Astrocyte (in vitro differentiated cells and primary cell): Measurements from ENCODE around the gene PXMP4. TPM values are rescaled to one million over a fixed set of nuclear protein-coding genes. Genes with fewer than 3 reads are reported as not detected.

Experiments
- DNase-seq: peaks from one replicate; pipeline ENCODE4 v3.0.0-alpha.2; 2010; ENCODE audit warnings: low read depth
- FAIRE-seq: peaks from 2 replicates; lab custom pipeline; 2011; peaks lifted over from hg19 to GRCh38; lab: Jason Lieb, UNC
- H2AFZ ChIP-seq: 2 replicates; pipeline ENCODE4 v1.6.0; 2012; ENCODE audit warnings: low read depth, low read length, inconsistent platforms
- H3K27ac ChIP-seq: 2 replicates; pipeline ENCODE4 v1.5.1; 2011; ENCODE audit warnings: low read depth, low read length, inconsistent platforms
- H3K27me3 ChIP-seq: 2 replicates; pipeline ENCODE4 v1.6.0; 2011; ENCODE audit warnings: low read length, inconsistent platforms; ENCODE audit not compliant: insufficient read depth
- H3K36me3 ChIP-seq: 2 replicates; pipeline ENCODE4 v1.5.1; 2011; ENCODE audit warnings: low read length, inconsistent platforms; ENCODE audit not compliant: insufficient read depth
- H3K4me1 ChIP-seq: 2 replicates; pipeline ENCODE4 v1.5.1; 2011; ENCODE audit warnings: low read length, inconsistent platforms; ENCODE audit not compliant: insufficient read depth
- H3K4me2 ChIP-seq: 2 replicates; pipeline ENCODE4 v1.6.0; 2012; ENCODE audit warnings: low read length, inconsistent platforms
- H3K4me3 ChIP-seq: 2 replicates; pipeline ENCODE4 v1.5.1; 2011; ENCODE audit warnings: low read depth, mild to moderate bottlenecking, low read length, inconsistent platforms; ENCODE audit not compliant: insufficient read depth
- H3K79me2 ChIP-seq: 2 replicates; pipeline ENCODE4 v1.6.0; 2012; ENCODE audit warnings: mild to moderate bottlenecking, low read length, inconsistent platforms; ENCODE audit not compliant: insufficient read depth
- H3K9ac ChIP-seq: 2 replicates; pipeline ENCODE4 v1.6.0; 2012; ENCODE audit warnings: mild to moderate bottlenecking, low read length, inconsistent platforms
- H3K9me3 ChIP-seq: 2 replicates; pipeline ENCODE4 v1.5.1; 2012; ENCODE audit warnings: low read depth, mild to moderate bottlenecking, low read length, inconsistent platforms; ENCODE audit not compliant: insufficient read depth
- H4K20me1 ChIP-seq: 2 replicates; pipeline ENCODE4 v1.6.0; 2012; ENCODE audit warnings: low read length, inconsistent platforms; ENCODE audit not compliant: insufficient read depth
- H3K27ac Mint-ChIP-seq: one replicate; pipeline ENCODE4 v1.8.0; 2021; ENCODE audit warnings: mild to moderate bottlenecking, mixed read lengths; ENCODE audit not compliant: unreplicated experiment
- H3K27me3 Mint-ChIP-seq: one replicate; pipeline ENCODE4 v1.8.0; 2021; ENCODE audit warnings: low read depth, mixed read lengths; ENCODE audit not compliant: unreplicated experiment
- H3K36me3 Mint-ChIP-seq: one replicate; pipeline ENCODE4 v1.8.0; 2021; ENCODE audit warnings: low read depth, mixed read lengths; ENCODE audit not compliant: unreplicated experiment
- H3K4me1 Mint-ChIP-seq: one replicate; pipeline ENCODE4 v1.8.0; 2021; ENCODE audit warnings: low read depth, mixed read lengths; ENCODE audit not compliant: unreplicated experiment
- H3K4me3 Mint-ChIP-seq: one replicate; pipeline ENCODE4 v1.8.0; 2021; ENCODE audit warnings: mild to moderate bottlenecking, moderate library complexity, mixed read lengths; ENCODE audit not compliant: unreplicated experiment
- H3K9me3 Mint-ChIP-seq: one replicate; pipeline ENCODE4 v1.8.0; 2021; ENCODE audit warnings: mild to moderate bottlenecking, mixed read lengths; ENCODE audit not compliant: unreplicated experiment
- EZH2 ChIP-seq: IDR thresholded peaks from 2 replicates; pipeline ENCODE4 v1.6.1; 2012; ENCODE audit warnings: mild to moderate bottlenecking, low read length, inconsistent platforms; ENCODE audit not compliant: insufficient read depth
- total RNA-seq: library from RNA; stranded (reverse); gene quantifications from 2 replicates; pipeline ENCODE4 v1.2.1, GENCODE V29; 2021
- TF ChIP-seq, protein P1 (sequence below): IDR thresholded peaks from 2 replicates; pipeline ENCODE4 v1.5.1; 2011; ENCODE audit warnings: low read depth, mild to moderate bottlenecking, inconsistent platforms, low read length, moderate library complexity; ENCODE audit not compliant: insufficient read depth

PXMP4 gene
- total RNA-seq, 1 donor from 2014 or later = 1.1 TPM

DNA sequence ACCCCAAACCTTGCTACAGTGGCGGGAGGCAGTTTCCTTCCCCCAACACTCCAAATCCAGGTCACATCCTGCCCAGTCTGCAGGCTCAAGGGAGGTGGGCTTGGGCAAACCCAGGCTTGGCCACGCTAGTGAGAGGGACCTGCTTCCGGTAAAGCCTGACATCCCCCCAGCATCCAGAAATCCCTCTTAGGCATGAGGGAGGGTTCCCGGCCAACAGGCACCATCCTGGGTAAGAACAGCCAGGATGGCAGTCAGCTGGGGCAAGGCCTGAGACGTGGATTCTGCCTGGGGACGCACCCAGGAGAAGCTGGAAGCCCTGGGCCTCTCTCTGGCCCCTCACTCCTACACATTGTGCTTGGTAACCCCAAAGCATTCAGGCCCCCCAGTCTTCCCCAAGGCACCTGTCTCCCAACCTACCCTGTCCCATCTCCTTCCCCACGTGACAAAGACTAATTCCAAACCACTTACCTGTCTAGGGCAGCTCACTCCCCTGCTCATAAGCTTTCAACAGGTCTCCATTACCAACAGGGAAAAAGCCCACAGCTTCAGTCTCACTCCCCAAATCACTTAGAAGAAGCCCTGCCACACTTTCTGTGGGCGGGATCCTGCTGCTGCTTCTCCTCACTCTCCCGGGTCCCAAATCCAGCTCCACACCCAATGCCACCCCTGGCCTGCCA, 55.9 kb downstream of the PXMP4 start:
- Mint-ChIP-seq H3K4me1 (peaks cover 20% of the 10 kb centered on the region), H3K9me3 (no peaks in the 10 kb centered on the region), H3K4me3 (peak overlapping the region; percentile 80), H3K27ac (peak overlapping the region; percentile 26), H3K27me3 (no peaks in the 10 kb centered on the region), H3K36me3 (peaks cover 7% of the 10 kb centered on the region)
- peaks cover 24% of the 10 kb centered on the region for H3K4me1 ChIP-seq
- H3K9ac ChIP-seq = peak overlapping the region; percentile 86
- peaks cover 13% of the 10 kb centered on the region for H4K20me1 ChIP-seq
- no peak for FAIRE-seq
- no peaks in the 10 kb centered on the region for H3K36me3 ChIP-seq
- peak overlapping the region; percentile 75 for H3K4me3 ChIP-seq
- DNase-seq = no peak
- TF ChIP-seq, protein P1, sequence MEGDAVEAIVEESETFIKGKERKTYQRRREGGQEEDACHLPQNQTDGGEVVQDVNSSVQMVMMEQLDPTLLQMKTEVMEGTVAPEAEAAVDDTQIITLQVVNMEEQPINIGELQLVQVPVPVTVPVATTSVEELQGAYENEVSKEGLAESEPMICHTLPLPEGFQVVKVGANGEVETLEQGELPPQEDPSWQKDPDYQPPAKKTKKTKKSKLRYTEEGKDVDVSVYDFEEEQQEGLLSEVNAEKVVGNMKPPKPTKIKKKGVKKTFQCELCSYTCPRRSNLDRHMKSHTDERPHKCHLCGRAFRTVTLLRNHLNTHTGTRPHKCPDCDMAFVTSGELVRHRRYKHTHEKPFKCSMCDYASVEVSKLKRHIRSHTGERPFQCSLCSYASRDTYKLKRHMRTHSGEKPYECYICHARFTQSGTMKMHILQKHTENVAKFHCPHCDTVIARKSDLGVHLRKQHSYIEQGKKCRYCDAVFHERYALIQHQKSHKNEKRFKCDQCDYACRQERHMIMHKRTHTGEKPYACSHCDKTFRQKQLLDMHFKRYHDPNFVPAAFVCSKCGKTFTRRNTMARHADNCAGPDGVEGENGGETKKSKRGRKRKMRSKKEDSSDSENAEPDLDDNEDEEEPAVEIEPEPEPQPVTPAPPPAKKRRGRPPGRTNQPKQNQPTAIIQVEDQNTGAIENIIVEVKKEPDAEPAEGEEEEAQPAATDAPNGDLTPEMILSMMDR = no peak
- TF ChIP-seq EZH2 = no peak
- H3K27me3 ChIP-seq = no peaks in the 10 kb centered on the region
- H3K79me2 ChIP-seq = no peaks in the 10 kb centered on the region
- peak overlapping the region; percentile 97 for H2AFZ ChIP-seq
- H3K9me3 ChIP-seq = no peaks in the 10 kb centered on the region
- peak overlapping the region; percentile 91 for H3K4me2 ChIP-seq
- H3K27ac ChIP-seq = peak overlapping the region; percentile 55

DNA sequence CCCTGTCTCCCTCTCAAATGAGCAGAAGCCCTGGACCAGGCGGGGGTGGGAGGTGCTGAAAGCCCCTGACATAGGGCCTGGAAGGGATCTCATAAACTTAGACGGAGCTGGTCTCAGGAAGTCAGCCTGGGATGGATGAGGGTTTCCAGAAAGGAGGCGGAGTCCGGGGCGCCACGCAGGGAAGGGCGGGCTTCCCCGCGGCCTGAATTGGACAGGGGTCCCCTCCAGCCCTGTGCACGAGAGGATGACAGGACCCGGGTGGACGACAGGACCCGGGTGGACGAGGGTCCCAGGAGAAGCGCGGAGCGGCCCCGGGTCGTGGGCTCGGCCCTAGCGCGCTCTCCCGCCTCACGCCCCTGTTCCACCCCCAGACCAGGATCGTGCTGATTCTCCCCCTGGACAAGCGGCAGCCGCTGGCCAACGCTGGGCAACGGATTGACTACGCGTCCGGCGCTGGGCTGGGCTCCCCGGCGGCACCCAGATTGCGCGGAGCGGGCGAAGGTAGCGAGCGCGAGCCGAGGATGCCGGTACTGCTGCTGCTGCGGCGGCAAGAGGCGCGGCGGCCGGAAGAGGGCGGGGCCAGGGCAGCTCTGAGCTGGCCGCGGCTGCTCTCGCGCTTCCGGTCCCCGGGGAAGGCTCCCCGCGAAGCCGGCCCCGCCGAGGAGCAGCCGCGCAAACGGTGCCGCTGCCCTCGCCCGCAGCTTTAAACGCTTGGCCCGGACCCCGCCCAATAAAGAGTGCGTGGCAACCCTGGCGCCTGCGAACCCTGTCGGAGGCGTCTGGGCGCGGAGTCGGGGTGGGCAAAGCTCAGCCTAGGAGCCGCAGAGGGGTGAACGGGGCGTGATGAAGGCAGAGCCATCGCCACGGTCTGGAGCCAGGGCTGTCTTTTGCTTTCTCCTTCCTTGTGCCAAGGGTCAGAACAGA, 56.7 kb downstream of the PXMP4 start:
- Histone ChIP-seq H2AFZ (peak overlapping the region; percentile 97), H3K27me3 (no peaks in the 10 kb centered on the region), H3K4me3 (peak overlapping the region; percentile 75), H3K9ac (peak overlapping the region; percentile 86), H3K4me2 (peak overlapping the region; percentile 91), H3K27ac (peak overlapping the region; percentile 58), H3K9me3 (no peaks in the 10 kb centered on the region), H3K4me1 (peaks cover 24% of the 10 kb centered on the region), H3K79me2 (no peaks in the 10 kb centered on the region), H3K36me3 (no peaks in the 10 kb centered on the region), H4K20me1 (peaks cover 5% of the 10 kb centered on the region)
- peak overlapping the region; percentile 82 for H3K4me3 Mint-ChIP-seq
- FAIRE-seq (no peak), DNase-seq (peak; percentile 44)
- no peaks in the 10 kb centered on the region for H3K27me3 Mint-ChIP-seq
- peaks cover 2% of the 10 kb centered on the region for H3K36me3 Mint-ChIP-seq
- peak overlapping the region; percentile 34 for H3K27ac Mint-ChIP-seq
- no peaks in the 10 kb centered on the region for H3K9me3 Mint-ChIP-seq
- no peak for TF ChIP-seq EZH2
- TF ChIP-seq, protein P1 = no peak
- H3K4me1 Mint-ChIP-seq = peaks cover 20% of the 10 kb centered on the region
